IPS DF 4.7 (cell line): ENCODE measurements around the gene DDTL.
"Not testable (repeated sequence)": the region's sequence is repeated elsewhere in the genome, so short reads cannot be mapped to it uniquely, and the experiment has no call there.

Experiments used
- DNase-seq: peaks from one replicate; pipeline ENCODE4 v3.0.0-alpha.2; 2013; ENCODE audit warnings: low spot score; ENCODE audit errors: extremely low read depth

Gene DDTL

GRCh38 chr22:23969071-23969470, 2.4 kb downstream of the DDTL start:
- DNase-seq: no peak

GRCh38 chr22:23970201-23970641, 3.5 kb downstream of the DDTL start:
- no peak for DNase-seq

- DNase-seq: no peak
Measured at GRCh38 chr22:23970816-23971486, 4.3 kb downstream of the DDTL start.

- not testable (repeated sequence) for DNase-seq
Measured at GRCh38 chr22:23971927-23972326, 5.2 kb downstream of the DDTL start.

- not testable (repeated sequence) for DNase-seq
Measured at GRCh38 chr22:23974345-23974744, 7.7 kb downstream of the DDTL start, which contains the start of gene DDT. DDT (minus strand) TSS chr22:23974441; CDS start chr22:23974414, 27 bp downstream.

GRCh38 chr22:23974836-23975352, 8.2 kb downstream of the DDTL start:
- not testable (repeated sequence) for DNase-seq

- DNase-seq: not testable (repeated sequence)
Measured at GRCh38 chr22:23977304-23977703, 10.6 kb downstream of the DDTL start.

- not testable (repeated sequence) for DNase-seq
Measured at GRCh38 chr22:23979557-23980240, 13.0 kb downstream of the DDTL start, which contains the start of gene GSTT2. GSTT2 (plus strand) TSS chr22:23980134.

GRCh38 chr22:23980567-23980966, 13.9 kb downstream of the DDTL start:
- DNase-seq: not testable (repeated sequence)

GRCh38 chr22:23984430-23984829, 17.7 kb downstream of the DDTL start:
- no peak for DNase-seq

- DNase-seq: not testable (repeated sequence)
Measured at GRCh38 chr22:23986089-23986488, 19.4 kb downstream of the DDTL start.

GRCh38 chr22:23986538-23987178, 20.0 kb downstream of the DDTL start:
- DNase-seq: not testable (repeated sequence)

- DNase-seq: not testable (repeated sequence)
Measured at GRCh38 chr22:23989583-23990244, 23.0 kb downstream of the DDTL start.

- DNase-seq: not testable (repeated sequence)
Measured at GRCh38 chr22:23993080-23993479, 26.4 kb downstream of the DDTL start.

GRCh38 chr22:23993581-23994177, 27.0 kb downstream of the DDTL start:
- not testable (repeated sequence) for DNase-seq

- no peak for DNase-seq
Measured at GRCh38 chr22:23997092-23997491, 30.4 kb downstream of the DDTL start.

- DNase-seq: not testable (repeated sequence)
Measured at GRCh38 chr22:23999779-24000178, 33.1 kb downstream of the DDTL start.

- no peak for DNase-seq
Measured at GRCh38 chr22:24001314-24001713, 34.6 kb downstream of the DDTL start.

GRCh38 chr22:24002272-24002671, 35.6 kb downstream of the DDTL start:
- DNase-seq: no peak

- DNase-seq: no peak
Measured at GRCh38 chr22:24002851-24003250, 36.2 kb downstream of the DDTL start.

- no peak for DNase-seq
Measured at GRCh38 chr22:24003887-24004286, 37.2 kb downstream of the DDTL start.
